ENCODE data around the gene HOXA9. TPM values are rescaled to one million over a fixed set of nuclear protein-coding genes. Genes with fewer than 3 reads are reported as not detected.

The HOXA9 gene
- total RNA-seq, 1 experiment from 2014 or later = 1.8 TPM

DNA sequence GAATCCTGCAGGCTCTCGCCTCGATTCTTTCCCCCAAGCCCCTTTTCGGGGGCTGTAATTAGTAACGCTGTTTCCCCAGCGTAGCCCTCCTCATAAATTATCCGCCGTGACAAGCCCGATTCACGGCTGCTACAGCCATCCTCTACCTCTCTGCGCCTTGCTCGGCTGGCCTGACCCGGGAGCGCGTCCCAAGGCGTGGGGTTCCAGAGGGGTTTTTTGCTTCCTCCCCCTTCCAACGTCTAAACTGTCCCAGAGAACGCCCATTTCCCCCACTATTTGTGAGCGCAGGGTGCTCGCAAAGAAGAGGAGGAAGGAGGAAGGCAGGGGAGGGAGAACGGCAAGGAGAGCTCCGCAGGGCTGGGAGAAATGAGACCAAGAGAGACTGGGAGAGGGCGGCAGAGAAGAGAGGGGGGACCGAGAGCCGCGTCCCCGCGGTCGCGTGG is 22.7 kb downstream of the HOXA9 start:
- no peak for DNase-seq (ENCODE audit: low read depth)

DNA sequence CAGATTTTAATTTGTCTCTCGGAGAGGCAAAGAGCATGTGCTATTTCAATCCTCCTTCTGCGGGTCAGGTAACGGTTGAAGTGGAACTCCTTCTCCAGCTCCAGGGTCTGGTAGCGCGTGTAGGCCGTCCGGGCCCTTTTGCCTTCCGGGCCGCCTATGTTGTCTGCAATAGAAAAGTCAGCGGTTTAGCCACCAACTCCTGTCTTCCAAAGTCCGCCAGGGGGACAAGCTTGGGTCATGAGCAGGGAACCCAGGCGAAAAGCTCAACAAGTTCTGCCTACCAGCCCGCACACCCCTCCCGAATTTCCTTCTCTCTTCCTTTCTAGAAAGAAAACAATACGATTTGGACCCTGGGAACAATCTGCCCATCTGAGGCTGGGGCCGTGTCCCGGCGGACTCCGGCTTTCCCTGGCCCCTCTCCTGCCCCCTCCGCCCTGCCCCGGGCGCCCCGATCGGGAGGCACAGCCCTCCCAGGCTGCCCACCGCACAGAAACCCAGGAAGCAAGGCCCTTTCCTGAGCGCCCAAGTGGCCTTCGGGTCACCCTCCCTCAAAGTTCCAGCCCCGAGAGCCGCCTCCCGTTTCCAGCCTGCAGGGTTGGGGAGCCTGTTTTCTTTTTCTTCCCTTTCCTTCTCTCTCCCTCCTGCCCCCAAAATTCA is 23.3 kb downstream of the HOXA9 start:
- DNase-seq (ENCODE audit: low read depth) = peak; percentile 78

DNA sequence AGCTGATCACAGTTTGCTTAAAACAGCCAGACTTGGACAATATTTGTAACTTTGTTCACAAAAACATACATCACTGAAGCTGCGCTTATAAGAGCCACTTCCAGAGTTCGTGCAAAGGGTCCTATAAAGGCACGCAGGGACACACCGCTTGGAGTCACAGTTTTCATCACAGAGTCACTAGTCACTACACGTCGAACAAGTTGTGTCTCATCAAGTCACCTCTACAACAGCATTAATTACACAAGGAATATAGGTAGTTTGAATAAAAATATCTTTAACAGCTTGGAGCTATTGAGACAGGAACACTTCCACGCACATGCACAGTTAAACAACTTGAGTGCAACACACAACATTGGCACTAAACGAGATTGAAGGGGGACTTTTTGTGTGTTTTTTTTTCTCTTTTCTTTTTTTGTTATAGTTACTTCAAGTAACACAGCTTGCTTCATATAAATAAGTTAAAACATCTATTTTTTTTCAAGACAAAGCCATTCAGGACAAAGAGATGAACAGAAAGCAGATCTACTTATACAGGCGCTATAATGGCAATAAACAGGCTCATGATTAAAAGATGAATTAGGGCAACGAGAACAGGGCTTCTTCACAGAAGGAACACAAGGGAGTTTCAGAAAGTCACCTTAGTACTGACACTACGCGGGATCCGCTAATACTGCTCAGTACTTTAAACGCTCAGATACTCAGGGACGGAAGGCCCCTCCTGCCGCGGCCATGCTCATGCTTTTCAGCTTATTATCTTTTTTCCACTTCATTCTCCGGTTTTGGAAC is 24.0 kb downstream of the HOXA9 start:
- no peak for DNase-seq (ENCODE audit: low read depth)

DNA sequence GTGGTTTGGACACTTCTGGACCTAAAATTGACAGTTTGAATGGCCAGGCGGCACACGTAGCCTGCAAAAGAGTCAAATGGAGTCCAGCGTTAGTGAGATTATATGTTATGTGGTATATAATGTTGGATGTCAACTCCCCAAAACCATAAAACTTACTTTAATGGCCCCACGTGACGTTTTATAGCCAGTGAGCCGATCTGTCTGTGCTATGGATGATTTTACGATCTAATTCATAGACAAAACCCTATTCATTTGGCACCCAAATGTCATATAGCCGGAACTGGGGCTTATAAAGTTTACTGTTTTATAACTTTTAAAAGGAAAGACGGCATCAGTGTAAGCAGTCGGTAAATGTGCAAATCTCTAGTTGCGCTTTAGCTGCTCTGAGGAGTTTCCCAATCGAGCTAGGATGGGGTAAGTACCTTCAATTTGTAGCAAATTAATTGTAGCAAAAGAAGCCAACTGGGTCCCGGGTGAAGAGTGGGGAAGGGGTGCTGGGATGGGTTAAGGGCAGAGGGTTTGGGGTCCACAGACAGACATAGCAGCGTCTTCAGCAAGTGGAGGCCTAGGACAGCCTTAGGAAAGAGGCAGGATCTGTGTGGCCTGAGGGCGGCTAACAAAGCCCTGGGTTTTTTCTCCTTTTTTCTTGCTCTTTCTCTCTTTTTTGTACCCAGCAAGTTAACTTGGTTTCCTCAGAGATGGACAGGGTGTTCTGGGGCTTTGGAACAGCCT is 25.0 kb downstream of the HOXA9 start:
- no peak for DNase-seq (ENCODE audit: low read depth)

DNA sequence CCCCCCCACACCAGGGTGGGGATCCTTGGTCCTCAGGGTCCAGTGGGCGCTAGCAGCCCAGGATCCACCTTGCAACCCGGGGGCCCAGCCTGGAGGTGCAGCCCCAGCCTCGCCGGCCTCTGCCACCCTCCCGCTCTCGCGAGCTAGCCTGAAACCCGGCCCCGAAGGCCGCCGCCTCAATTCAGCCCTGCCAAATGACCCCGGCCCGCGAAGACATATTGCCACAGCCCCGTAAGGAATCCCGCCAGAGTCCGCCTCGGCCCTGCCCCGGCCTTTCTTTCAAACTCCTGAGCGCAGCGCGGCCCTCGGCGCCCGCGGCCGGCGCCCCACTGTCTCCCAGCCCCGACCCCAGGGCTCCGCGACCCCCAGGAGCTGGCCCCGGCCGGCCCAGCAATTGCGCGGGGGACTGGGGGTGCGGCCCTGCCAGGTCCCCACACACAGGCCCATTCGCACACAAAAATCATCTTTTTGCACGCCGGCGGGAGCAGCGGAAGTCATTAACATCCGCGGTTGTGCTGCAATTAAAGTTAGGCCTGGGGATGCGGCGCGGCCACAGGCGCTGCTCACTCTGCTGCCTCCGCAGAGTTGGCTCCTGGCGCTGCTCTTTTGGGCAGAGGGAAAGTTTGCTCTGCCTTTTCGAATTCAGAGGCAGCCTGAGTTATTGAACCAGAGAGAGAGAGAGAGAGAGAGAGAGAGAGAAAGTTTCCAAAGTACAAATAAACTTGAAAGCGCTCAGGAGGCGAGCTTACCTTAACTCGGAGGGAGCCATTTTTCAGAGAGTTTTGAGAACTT is 25.8 kb downstream of the HOXA9 start:
- DNase-seq (ENCODE audit: low read depth) = peak; percentile 64

DNA sequence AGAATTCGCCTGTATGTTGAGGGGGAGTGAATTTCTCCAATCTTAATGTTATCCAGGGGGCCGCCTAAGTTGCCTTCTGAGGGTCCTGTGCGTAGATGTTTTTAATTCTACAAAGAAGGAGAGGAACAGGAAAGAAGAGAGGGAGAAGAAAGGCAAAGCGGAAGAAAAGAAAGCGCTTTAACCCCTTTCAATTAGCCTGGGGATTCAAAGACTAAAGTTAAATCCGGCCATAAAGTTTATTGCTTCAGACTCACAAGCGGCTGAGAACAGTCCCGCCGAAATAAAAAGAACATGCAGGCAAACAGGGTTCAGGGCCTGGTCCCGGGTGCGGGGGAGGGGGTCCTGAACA is 26.4 kb downstream of the HOXA9 start:
- DNase-seq (ENCODE audit: low read depth) = no peak

DNA sequence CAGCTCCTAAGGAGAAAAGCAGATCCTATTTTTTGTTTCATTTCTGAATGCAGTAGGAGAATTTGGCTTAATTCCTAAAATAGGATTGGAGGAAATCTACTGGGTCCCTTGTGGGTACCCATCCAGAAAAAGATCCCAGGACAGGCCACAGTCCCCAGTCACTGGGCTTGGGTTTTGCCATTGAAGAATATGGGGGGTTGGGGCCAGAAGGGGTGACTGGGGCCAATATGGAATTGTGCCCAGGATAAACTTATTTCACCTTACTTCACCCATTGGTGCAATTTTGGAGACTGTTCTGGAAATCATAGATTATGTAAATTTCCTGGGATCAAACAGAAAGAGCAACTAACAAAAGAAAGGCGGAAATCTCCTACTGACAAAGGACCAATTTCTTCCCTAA is 26.9 kb downstream of the HOXA9 start:
- no peak for DNase-seq (ENCODE audit: low read depth)

DNA sequence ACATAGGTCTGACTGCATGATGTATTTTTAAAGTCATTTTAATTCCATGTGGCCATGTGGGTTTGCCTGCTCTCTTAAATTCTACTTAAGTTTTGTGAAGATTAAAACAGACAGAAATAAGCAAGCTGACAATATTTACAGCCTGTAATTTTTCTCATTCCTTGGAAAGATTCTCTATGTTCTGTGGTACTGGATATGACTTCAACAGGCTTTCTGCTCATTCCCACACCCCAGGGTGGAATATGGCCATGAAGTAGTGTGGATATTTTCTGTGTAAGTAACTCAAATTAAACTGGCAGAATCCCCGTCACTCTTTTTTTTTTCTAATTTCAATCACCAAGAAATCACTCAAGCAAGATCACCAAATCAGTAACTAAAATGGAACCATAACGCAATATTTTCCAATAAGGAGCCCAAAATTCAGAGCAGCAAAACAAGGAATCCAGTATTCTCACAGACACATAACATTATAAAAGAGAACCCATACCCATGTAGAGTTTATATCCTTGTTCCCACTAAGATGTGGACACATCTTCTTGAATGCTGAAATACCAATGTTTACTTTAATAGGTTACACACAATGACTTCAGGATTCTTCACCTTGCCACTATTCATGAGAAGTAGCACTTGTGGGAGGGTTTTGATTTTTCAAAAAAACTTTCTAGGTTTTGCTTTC is 27.6 kb downstream of the HOXA9 start:
- DNase-seq (ENCODE audit: low read depth) = no peak

DNA sequence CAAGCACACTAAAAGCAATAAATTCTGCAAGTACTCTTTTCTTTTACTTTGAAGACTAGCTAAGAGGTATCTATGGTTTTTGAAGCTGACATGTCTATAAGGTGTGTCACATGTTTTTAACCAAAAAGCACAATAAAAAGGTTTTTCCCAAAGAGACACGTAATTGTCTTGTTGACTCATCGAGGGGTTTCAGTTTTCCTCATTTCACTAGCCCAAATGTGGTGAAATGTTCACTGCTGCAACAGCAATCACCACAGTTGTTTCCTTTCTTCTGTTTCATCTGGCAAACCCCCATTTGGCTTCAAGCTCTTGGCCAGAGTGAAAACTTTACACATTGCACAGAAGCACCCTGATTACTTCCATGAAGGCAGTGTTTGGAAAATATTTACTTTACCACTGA is 30.9 kb downstream of the HOXA9 start:
- peak; percentile 95 for DNase-seq (ENCODE audit: low read depth)

DNA sequence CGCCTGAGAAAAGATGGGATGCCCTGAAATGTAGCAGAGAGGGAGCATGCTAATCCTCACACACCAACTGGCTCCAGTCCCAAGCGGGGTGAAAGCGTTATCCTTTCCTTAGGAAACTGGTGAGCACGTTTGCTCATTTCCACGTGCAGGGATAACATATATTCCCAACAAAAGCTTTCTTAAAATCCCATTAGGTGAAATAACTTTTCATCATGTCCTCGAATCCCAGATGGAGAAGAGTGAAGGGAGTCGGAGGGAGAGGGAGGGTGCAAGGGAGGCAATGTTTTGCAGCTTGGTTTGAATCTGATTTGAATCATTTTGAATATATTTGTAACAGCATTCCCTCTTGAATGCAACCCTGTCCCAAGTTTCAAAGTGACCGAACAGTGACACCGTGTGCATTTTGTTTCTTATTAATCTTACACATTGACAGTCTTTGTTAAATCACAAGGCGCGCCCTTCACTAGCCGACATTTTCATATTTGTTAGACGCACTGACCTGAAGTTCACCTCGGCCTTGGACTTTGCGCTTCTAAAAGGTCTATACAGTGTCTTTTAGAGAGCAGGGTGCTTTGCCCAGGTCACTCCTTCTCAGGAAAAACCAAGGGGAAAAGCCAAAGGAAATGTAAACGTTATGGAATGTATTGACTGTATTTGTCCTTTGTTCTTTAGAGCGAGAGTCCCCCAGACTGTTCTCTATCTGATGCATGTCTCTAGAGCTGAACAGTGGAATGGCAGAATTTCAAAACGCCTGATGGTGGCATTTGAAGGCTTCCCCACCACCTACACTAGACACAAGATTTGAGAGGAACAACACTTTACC is 31.7 kb downstream of the HOXA9 start:
- DNase-seq (ENCODE audit: low read depth) = no peak

DNA sequence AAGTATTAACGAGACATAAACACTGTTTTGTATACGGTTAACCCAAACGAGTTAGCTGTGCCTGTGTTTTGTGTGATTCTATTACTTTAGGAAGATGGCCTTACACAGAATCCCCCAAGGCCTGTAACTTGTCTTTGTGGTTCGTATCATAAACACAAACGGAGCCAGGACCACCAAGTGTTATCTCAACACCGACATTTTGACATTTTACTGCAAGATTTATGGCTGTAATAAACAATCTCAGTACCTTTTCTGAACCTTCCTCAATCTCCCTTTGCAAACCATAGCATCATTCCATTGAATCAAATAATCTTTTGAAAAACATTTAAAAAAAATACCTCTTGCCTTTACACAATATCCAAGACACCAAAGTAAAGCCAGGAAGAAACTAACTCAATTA is 32.4 kb downstream of the HOXA9 start:
- DNase-seq (ENCODE audit: low read depth) = no peak

DNA sequence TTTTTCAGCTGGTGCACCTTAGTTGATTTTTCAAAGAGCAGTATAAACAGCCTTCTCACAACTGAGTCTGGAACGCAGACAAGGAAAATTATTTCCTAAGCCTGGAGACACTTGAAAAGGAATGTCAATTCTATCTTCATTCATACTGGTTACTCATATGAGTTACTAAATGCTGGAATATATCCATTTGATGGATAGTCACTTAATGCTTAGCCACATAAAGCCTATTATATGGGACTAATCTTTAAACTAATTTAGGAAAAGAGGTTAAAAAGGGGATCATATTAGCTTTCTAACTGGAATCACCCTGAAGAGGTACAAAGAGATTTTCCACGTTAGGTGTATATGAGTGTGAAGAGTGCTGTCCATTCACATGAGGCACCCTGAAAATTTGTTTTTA is 33.1 kb downstream of the HOXA9 start:
- no peak for DNase-seq (ENCODE audit: low read depth)

DNA sequence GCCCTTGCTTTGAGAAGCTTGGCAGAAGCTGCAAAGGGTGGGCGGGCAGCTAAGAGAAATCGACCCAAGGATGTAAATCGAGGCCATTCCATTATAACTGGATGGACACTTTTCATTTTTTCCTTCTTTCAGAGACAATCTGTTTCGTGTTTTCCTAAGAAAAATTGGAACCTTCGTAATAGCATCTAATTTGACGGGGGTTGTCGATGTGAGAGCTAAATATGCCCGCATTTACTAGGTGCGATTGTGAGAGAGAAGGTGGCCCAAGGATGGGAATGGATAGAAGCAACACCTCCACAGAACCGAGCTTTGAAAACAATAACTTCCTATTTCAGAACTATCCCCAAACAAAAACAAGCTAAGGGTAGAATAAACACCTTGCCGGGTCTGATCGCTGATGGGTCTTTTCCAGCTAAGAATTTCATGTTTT is 33.9 kb downstream of the HOXA9 start:
- no peak for DNase-seq (ENCODE audit: low read depth)

DNA sequence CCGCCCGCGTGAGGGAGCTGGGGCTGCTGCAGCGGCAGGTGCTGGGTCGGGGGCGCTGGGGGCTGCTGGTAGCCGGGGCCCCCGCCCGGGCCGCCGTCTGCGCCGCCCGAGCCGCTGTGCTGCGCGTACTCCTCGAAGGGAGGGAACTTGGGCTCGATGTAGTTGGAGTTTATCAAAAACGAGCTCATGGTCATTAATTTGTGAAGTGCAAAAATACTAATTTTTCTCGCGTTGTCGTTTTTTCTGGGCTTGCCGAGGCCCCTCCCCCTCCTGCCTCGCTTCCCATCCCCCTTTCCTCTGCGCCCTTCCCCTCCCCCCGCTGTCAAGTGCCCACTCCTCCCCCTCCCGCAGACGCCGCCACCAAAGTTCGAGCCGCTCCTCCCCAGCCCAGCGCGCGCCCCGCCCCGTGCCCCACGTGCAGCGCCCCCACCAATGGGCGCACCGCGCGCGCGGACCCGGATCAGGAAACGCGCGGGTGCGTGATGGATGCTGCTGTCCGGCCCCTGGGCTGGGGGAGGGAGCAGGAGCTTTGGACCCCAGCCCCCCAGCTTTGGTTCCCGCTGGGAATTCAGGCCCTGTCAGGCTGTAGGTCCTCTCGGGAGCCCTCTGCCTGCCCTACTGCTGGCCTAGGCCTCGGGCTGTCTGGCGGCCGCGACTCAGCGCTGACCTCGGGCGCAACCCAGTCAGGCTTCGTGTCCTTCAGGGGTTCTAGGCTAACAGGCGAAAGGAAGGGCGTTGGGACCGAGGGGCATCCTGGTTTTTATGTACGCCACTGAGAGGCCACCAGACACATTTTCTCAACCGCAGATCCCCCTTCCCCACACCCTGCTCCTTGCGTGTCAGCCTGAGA is 34.6 kb downstream of the HOXA9 start, which contains the start of gene HOXA4:
TSS of gene HOXA4 (minus strand) at position 218 of the 850 bp plus-strand sequence. CDS start at position 194, 24 bp downstream.
- peak; percentile 99 for DNase-seq (ENCODE audit: low read depth)

DNA sequence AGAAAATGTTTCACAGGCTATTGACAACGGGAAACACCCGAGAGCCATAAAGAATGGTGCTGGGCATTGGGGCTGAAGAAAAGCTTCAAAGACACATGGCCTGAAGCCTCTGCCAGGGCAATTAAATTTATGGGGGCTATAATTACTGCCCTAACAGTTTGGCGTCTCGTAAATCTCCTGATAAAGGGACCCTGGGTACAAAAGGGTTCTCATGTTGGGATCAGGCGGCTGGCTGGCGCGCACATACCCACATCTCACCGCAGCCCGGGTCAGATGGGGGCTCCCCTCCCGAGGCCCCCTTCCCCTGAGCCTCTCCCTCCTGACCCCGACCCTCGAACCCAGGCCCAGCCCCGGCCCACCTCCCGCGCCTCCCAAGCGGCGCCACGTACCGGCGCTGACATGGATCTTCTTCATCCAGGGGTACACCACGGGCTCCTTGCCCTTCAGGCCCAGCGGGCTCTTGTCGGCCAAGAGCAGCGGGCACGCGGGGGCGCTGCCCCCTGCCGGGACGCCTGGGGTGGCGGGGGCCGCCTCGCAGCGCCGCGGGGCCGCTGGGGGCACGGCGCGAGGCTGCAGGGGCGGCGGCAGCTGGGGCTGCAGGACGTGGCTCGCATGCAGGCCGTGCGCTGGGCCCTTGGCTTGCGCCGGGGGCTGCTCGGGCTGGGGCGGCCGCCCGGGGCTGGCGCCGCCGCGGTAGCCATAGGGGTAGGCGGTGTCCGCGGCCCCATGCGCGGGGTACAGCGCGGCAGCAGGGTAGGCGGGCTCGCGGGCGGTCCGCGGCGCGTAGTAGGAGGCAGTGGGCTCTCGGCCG is 35.4 kb downstream of the HOXA9 start:
- peak; percentile 76 for DNase-seq (ENCODE audit: low read depth)

DNA sequence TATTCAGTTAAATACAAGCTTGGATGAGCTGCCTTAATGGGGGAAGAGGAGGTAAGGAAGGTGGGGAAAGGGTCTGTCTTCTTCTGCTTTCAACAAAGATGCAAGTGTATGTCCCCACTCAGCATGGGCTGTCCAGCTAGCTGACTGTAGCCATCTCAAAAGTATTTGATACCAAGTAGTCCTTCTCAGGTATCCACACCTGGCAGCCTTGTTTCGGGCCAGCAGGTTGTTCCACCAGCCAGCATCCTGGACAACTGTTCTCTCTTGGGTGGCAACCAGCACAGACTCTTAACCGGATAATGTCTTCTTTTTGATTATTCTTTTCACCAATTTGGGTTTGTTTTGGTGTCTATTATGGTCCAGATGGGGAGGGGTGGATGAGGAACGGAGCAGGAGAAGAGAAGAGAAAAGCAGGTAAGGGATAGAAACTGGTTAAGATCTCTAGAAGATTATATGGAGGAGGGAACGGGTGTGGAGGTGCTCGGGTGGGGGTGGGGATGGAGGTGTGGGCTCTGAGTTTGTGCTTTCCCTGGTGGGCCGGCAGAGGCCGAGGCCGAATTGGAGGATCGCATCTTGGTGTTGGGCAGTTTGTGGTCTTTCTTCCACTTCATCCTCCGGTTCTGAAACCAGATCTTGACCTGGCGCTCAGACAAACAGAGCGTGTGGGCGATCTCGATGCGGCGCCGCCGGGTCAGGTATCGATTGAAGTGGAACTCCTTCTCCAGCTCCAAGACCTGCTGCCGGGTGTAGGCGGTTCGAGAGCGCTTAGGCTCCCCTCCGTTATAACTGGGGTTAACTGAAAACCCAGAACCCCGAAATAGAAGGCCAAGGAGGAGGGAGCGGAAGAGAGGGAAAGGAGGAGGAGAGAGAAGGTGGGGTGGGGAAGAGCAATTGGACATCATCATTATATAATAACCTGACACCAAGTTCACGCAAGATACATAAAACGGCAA is 36.3 kb downstream of the HOXA9 start:
- DNase-seq (ENCODE audit: low read depth) = no peak

DNA sequence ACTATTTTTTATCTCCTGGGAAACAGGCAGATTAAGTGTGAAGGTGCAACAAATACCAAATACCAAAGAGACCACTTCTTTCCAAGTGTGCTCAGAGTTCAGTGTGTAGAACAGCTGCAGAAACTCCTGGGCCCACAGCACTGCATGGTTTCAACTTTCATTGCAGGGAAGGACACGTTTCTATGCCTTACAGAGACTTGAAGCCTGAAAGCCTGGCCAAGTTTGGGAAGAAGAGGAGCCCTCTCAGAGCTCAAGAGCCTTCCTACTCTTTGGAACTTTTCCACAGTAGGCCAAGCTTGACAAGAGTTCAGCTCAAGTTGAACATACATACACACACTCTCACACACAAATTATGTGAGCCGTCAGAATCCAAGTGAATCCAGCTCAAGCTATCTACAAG is 37.3 kb downstream of the HOXA9 start:
- peak; percentile 61 for DNase-seq (ENCODE audit: low read depth)
